PC-3 (cell line): ENCODE data around the gene SCYGR5. TPM values are rescaled to one million over a fixed set of nuclear protein-coding genes. Genes with fewer than 3 reads are reported as not detected.
"Not testable (repeated sequence)": the region's sequence is repeated elsewhere in the genome, so short reads cannot be mapped to it uniquely, and the experiment has no call there.

Experiments
- ATAC-seq: fragments of 200-7000 bp; cut with Tn5 transposase; 2 replicates; pipeline ENCODE4 v1.9.1; 2020; ENCODE audit warnings: mild to moderate bottlenecking, moderate library complexity
- Bru-seq: library from RNA; stranded (reverse); fragments of 400-500 nt; gene quantifications from one replicate; lab custom pipeline; 2021; lab: Mats Ljungman, UMichigan
- BruChase-seq, 2 experiments: library from RNA; stranded (reverse); fragments of 400-500 nt; gene quantifications; one replicate each; lab custom pipeline; 2021; lab: Mats Ljungman, UMichigan
- BruUV-seq: library from RNA; stranded (reverse); fragments of 400-500 nt; replicated peaks from 2 replicates; lab custom pipeline; 2021; lab: Mats Ljungman, UMichigan
- CTCF ChIA-PET: fragments of 300-600 bp; sonication (Branson Sonifier 250); formaldehyde crosslinking; loops from one replicate; lab custom pipeline; 2022; ENCODE audit warnings: antibody characterized with exemption; lab: Charles Lee
- POLR2A ChIA-PET: fragments of 300-600 bp; sonication (Branson Sonifier 250); formaldehyde crosslinking; loops from one replicate; lab custom pipeline; 2022; ENCODE audit warnings: antibody characterized with exemption; ENCODE audit not compliant: unreplicated experiment; lab: Charles Lee
- DNase-seq: peaks from one replicate; pipeline ENCODE4 v3.0.0-alpha.2; 2015
- H2AFZ ChIP-seq: fragments of 300-600 bp; sonication (generic); 2 replicates; pipeline ENCODE4 v1.6.0; 2016; ENCODE audit warnings: antibody characterized with exemption, low read length
- H3F3A ChIP-seq: fragments of 300-600 bp; sonication (generic); one replicate; pipeline ENCODE4 v1.6.0; 2017; ENCODE audit warnings: antibody characterized with exemption, low read length, control low read depth, mild to moderate bottlenecking; ENCODE audit not compliant: unreplicated experiment
- H3K27ac ChIP-seq: fragments of 300-600 bp; sonication (generic); 2 replicates; pipeline ENCODE4 v1.5.1; 2016; ENCODE audit warnings: mild to moderate bottlenecking, low read length
- H3K27me3 ChIP-seq: fragments of 300-600 bp; sonication (generic); 2 replicates; pipeline ENCODE4 v1.6.1; 2016; ENCODE audit warnings: low read length, mixed read lengths
- H3K36me3 ChIP-seq: fragments of 300-600 bp; sonication (generic); 2 replicates; pipeline ENCODE4 v1.6.1; 2016; ENCODE audit warnings: low read depth, mixed run types, low read length, mixed read lengths
- H3K4me1 ChIP-seq: fragments of 300-600 bp; sonication (generic); 2 replicates; pipeline ENCODE4 v1.5.1; 2016; ENCODE audit warnings: low read length; ENCODE audit not compliant: insufficient read depth
- H3K4me2 ChIP-seq: fragments of 300-600 bp; sonication (generic); 2 replicates; pipeline ENCODE4 v1.6.0; 2016; ENCODE audit warnings: low read length
- H3K4me3 ChIP-seq: fragments of 300-600 bp; sonication (generic); 2 replicates; pipeline ENCODE4 v1.5.1; 2016; ENCODE audit warnings: mild to moderate bottlenecking, low read length, mixed read lengths
- H3K79me2 ChIP-seq: fragments of 300-600 bp; sonication (generic); 2 replicates; pipeline ENCODE4 v1.6.1; 2017; ENCODE audit warnings: low read length, mixed read lengths
- H3K9ac ChIP-seq: fragments of 300-600 bp; sonication (generic); 2 replicates; pipeline ENCODE4 v1.6.0; 2016; ENCODE audit warnings: mild to moderate bottlenecking, low read length
- H3K9me2 ChIP-seq: fragments of 300-600 bp; sonication (generic); replicated peaks from 2 replicates; pipeline ENCODE4 v1.6.1; 2016; ENCODE audit warnings: mixed run types, low read length, mixed read lengths
- H3K9me3 ChIP-seq: fragments of 300-600 bp; sonication (generic); 2 replicates; pipeline ENCODE4 v1.6.1; 2016; ENCODE audit warnings: low read length, mixed read lengths
- H4K20me1 ChIP-seq: fragments of 300-600 bp; sonication (generic); 2 replicates; pipeline ENCODE4 v1.6.1; 2016; ENCODE audit warnings: low read length, mixed read lengths
- CTCF ChIP-seq: fragments of 300-600 bp; sonication (generic); conservative IDR thresholded peaks from 2 replicates; pipeline ENCODE4 v1.5.1; 2017; ENCODE audit warnings: antibody characterized with exemption, low read depth, mild to moderate bottlenecking, low read length
- EZH2 ChIP-seq: fragments of 300-600 bp; sonication (generic); IDR thresholded peaks from one replicate; pipeline ENCODE4 v1.6.1; 2017; ENCODE audit warnings: antibody characterized with exemption, mild to moderate bottlenecking, low read length; ENCODE audit not compliant: unreplicated experiment
- EZH2phosphoT487 ChIP-seq: fragments of 300-600 bp; sonication (generic); IDR thresholded peaks from 2 replicates; pipeline ENCODE4 v1.6.1; 2018; ENCODE audit warnings: mild to moderate bottlenecking, antibody characterized with exemption, low read length, borderline replicate concordance
- intact Hi-C: fragments of 100-400 bp; cut with micrococcal nuclease; formaldehyde crosslinking; loops from 2 replicates; pipeline ENCODE4 v1.9.0; 2023
- long read RNA-seq: library from polyadenylated mRNA; unstranded; transcript quantifications from one replicate; pipeline ENCODE4 v2.0.0, GENCODE V29; 2021; ENCODE audit not compliant: unreplicated experiment
- total RNA-seq: library from RNA; depleted of rRNA; stranded (reverse); fragments of >200 nt; gene quantifications from 2 replicates; pipeline ENCODE4 v1.2.3, GENCODE V29; 2014; rRNA removed

SCYGR5 gene
- total RNA-seq (not detected in 2 replicates), Bru-seq, nascent RNA (not detected), BruChase-seq, experiment 1, labeled RNA remaining after a 6-hour chase (not detected), BruChase-seq, experiment 2, labeled RNA remaining after a 2-hour chase (percentile 45 among the genes with signal in this experiment)
- long read RNA-seq = 0 reads

GRCh38 chr2:227666631-227667170 is at the start of gene SCYGR5:
TSS of gene SCYGR5 (plus strand) at chr2:227666804. CDS start at chr2:227666804, 0 bp downstream.
- H3K4me1 ChIP-seq, H3F3A ChIP-seq, POLR2A ChIA-PET, H2AFZ ChIP-seq, intact Hi-C loops, H3K9me3 ChIP-seq, DNase-seq, H3K27me3 ChIP-seq, H3K4me3 ChIP-seq, ATAC-seq, H3K9ac ChIP-seq, H3K36me3 ChIP-seq, H3K79me2 ChIP-seq, H3K9me2 ChIP-seq, H3K27ac ChIP-seq, H3K4me2 ChIP-seq, BruUV-seq, CTCF ChIA-PET, H4K20me1 ChIP-seq: not testable (repeated sequence)

- DNase-seq = no peak
- H3K27me3 ChIP-seq = no peaks in the 10 kb centered on the region
- H3K9me3 ChIP-seq = no peaks in the 10 kb centered on the region
- H3K4me1 ChIP-seq = no peaks in the 10 kb centered on the region
- H4K20me1 ChIP-seq = no peaks in the 10 kb centered on the region
- ChIA-PET POLR2A (no interaction called here), CTCF (no interaction called here)
- intact Hi-C loops = no loop called here
- no peak for ATAC-seq
- H3K27ac ChIP-seq = no peak within 1 kb of the TSS
- H3K9ac ChIP-seq = no peak within 1 kb of the TSS
- H3K4me2 ChIP-seq = no peak within 1 kb of the TSS
- H3K4me3 ChIP-seq = no peak within 1 kb of the TSS
- no peaks in the 10 kb centered on the region for H3F3A ChIP-seq
- TF ChIP-seq CTCF (no peak), EZH2phosphoT487 (no peak), EZH2 (no peak)
- no peaks in the 10 kb centered on the region for H3K79me2 ChIP-seq
- no peaks in the 10 kb centered on the region for H3K36me3 ChIP-seq
- no TSS peak for BruUV-seq
- 0 out of 2 replicates have a peak, but pooled peaks cover 2% of the 10 kb centered on the region for H3K9me2 ChIP-seq
- no peak within 1 kb of the TSS for H2AFZ ChIP-seq
These were observed 49.0 kb upstream of the SCYGR5 start, which contains the start of gene SCYGR4 for GRCh38 chr2:227617316-227618230. TSS of gene SCYGR4 (plus strand) at chr2:227617498. CDS start at chr2:227617498, 0 bp downstream.

- Histone ChIP-seq H4K20me1 (no peaks in the 10 kb centered on the region), H3F3A (no peaks in the 10 kb centered on the region), H3K36me3 (no peaks in the 10 kb centered on the region), H3K27ac (no peak overlapping the region), H3K4me1 (peaks cover 5% of the 10 kb centered on the region), H3K4me2 (peak overlapping the region; percentile 17; the same call in 1 of the 2 replicates), H3K27me3 (no peaks in the 10 kb centered on the region), H3K9me3 (no peaks in the 10 kb centered on the region), H3K4me3 (no peak overlapping the region), H3K9me2 (no peaks in the 10 kb centered on the region), H2AFZ (no peak overlapping the region), H3K9ac (no peak overlapping the region), H3K79me2 (no peaks in the 10 kb centered on the region)
- no TSS peak for BruUV-seq
- CTCF ChIA-PET = no interaction called here
- intact Hi-C loops = no loop called here
- ATAC-seq (no peak), DNase-seq (peak; percentile 32)
- POLR2A ChIA-PET = no interaction called here
- TF ChIP-seq EZH2phosphoT487 (no peak), EZH2 (no peak), CTCF (no peak)
These were observed 43.4 kb upstream of the SCYGR5 start for GRCh38 chr2:227623226-227623625.
